Measurements from ENCODE around the gene MAN1A1.

GRCh38 chr6:119337762-119338161 is 11.8 kb downstream of the MAN1A1 start:
- no peak for TF ChIP-seq CTCF (IDR thresholded peaks at IDR 0.05; ENCODE audit: insufficient read depth, low read length)
- TF ChIP-seq POLR2AphosphoS5 (IDR thresholded peaks at IDR 0.05; ENCODE audit: low read depth) = no peak

All from HL-60 (cell line).